K562 (cell line): ENCODE data around the gene ZNF485. TPM values are rescaled to one million over a fixed set of nuclear protein-coding genes. Genes with fewer than 3 reads are reported as not detected.

Experiments used
- ATAC-seq: fragments of 200-7000 bp; cut with Tn5 transposase; 3 replicates; pipeline ENCODE4 v1.9.1; 2020; ENCODE audit warnings: moderate library complexity
- Bru-seq: library from RNA; stranded (reverse); fragments of 400-500 nt; gene quantifications from one replicate; lab custom pipeline; 2021; lab: Mats Ljungman, UMichigan
- BruChase-seq, 2 experiments: library from RNA; stranded (reverse); fragments of 400-500 nt; gene quantifications; one replicate each; lab custom pipeline; 2021; lab: Mats Ljungman, UMichigan
- BruUV-seq: library from RNA; stranded (reverse); fragments of 400-500 nt; replicated peaks from 2 replicates; lab custom pipeline; 2021; lab: Mats Ljungman, UMichigan
- CTCF ChIA-PET: fragments of 300-600 bp; formaldehyde crosslinking; extraction: SDS; loops from one replicate; lab custom pipeline; 2021; ENCODE audit warnings: low intra/inter-chr PET ratio; lab: Yijun Ruan, JAX
- POLR2A ChIA-PET: fragments of 300-600, 350-650 bp; sonication (Branson Sonifier 250); formaldehyde crosslinking; extraction: SDS; loops from one replicate; lab custom pipeline; 2021; ENCODE audit warnings: antibody characterized with exemption, inconsistent platforms; lab: Yijun Ruan, JAX
- DNase-seq, 4 experiments: peaks; one replicate each; pipeline versions ENCODE4 v3.0.0 to v3.0.0-alpha.2; 2011 to 2018; ENCODE audit warnings: low spot score in 3 of 4, mixed read lengths in 3 of 4; ENCODE audit errors: extremely low read depth in 1 of 4
- FAIRE-seq: peaks from 2 replicates; lab custom pipeline; 2011; peaks lifted over from hg19 to GRCh38; lab: Jason Lieb, UNC
- H2AFZ ChIP-seq: 2 replicates; pipeline ENCODE4 v1.6.0; 2011; ENCODE audit warnings: low read depth, low read length, control low read depth, inconsistent platforms
- H3K27ac ChIP-seq: fragments of 200-600 bp; 3 replicates; pipeline ENCODE4 v1.8.0; 2011; ENCODE audit warnings: low read depth, mild to moderate bottlenecking, control low read depth, inconsistent platforms, low read length, moderate library complexity, mixed read lengths; ENCODE audit errors: extremely low read depth
- H3K27me3 ChIP-seq, 2 experiments: fragments of 300-600 bp in 1 of 2; 2 replicates in 1 of 2; 3 replicates in 1 of 2; pipeline versions ENCODE4 v1.6.0 to v1.8.0; 2011; ENCODE audit warnings: inconsistent platforms in 2 of 2, low read length in 2 of 2, mild to moderate bottlenecking in 1 of 2, mixed read lengths in 1 of 2, moderate library complexity in 1 of 2; ENCODE audit not compliant: control insufficient read depth in 2 of 2, insufficient read depth in 2 of 2
- H3K36me3 ChIP-seq: fragments of 300-600 bp; 3 replicates; pipeline ENCODE4 v1.8.0; 2011; ENCODE audit warnings: mild to moderate bottlenecking, low read length, inconsistent platforms; ENCODE audit not compliant: control insufficient read depth, insufficient read depth
- H3K4me1 ChIP-seq, 2 experiments: fragments of 200-600 bp in 1 of 2; replicated peaks in 1 of 2; 2 replicates in 1 of 2; 3 replicates in 1 of 2; pipeline versions ENCODE4 v1.5.1 to v1.8.0; 2011; ENCODE audit warnings: inconsistent platforms in 2 of 2, low read length in 2 of 2, mild to moderate bottlenecking in 1 of 2, mixed read lengths in 1 of 2, moderate library complexity in 1 of 2; ENCODE audit not compliant: control insufficient read depth in 2 of 2, insufficient read depth in 2 of 2
- H3K4me2 ChIP-seq: 2 replicates; pipeline ENCODE4 v1.6.1; 2011; ENCODE audit warnings: low read length, control low read depth, inconsistent platforms, mixed read lengths; ENCODE audit not compliant: insufficient read depth
- H3K4me3 ChIP-seq: fragments of 200-600 bp; sonication (generic), shearing (Covaris generic); 2 replicates; pipeline ENCODE4 v1.5.1; 2016; ENCODE audit warnings: control low read depth, inconsistent platforms
- H3K79me2 ChIP-seq: fragments of 200-600 bp; 3 replicates; pipeline ENCODE4 v1.8.0; 2011; ENCODE audit warnings: low read length, inconsistent platforms; ENCODE audit not compliant: control insufficient read depth, insufficient read depth
- H3K9ac ChIP-seq, 2 experiments: 2 replicates each; pipeline versions ENCODE4 v1.6.0 to v1.6.1; 2011; ENCODE audit warnings: low read depth in 2 of 2, low read length in 2 of 2, control low read depth in 1 of 2, inconsistent platforms in 1 of 2, mild to moderate bottlenecking in 1 of 2, mixed read lengths in 1 of 2; ENCODE audit not compliant: insufficient read depth in 1 of 2
- H3K9me1 ChIP-seq: one replicate; pipeline ENCODE4 v1.6.0; 2011; ENCODE audit warnings: inconsistent platforms, mild to moderate bottlenecking, low read length, moderate library complexity; ENCODE audit not compliant: control insufficient read depth, insufficient read depth
- H3K9me3 ChIP-seq: replicated peaks from 2 replicates; pipeline ENCODE4 v1.5.1; 2011; ENCODE audit warnings: low read depth, low read length, inconsistent platforms; ENCODE audit not compliant: control insufficient read depth, insufficient read depth
- H4K20me1 ChIP-seq: replicated peaks from 2 replicates; pipeline ENCODE4 v1.6.1; 2011; ENCODE audit warnings: low read length, inconsistent platforms, mixed read lengths; ENCODE audit not compliant: control insufficient read depth, insufficient read depth
- E2F3 ChIP-seq: fragments of 250-450 bp; sonication (Bioruptor Pico); IDR thresholded peaks from 2 replicates; pipeline ENCODE4 v1.4.0; 2020; ENCODE audit warnings: mild to moderate bottlenecking
- EZH2 ChIP-seq: IDR thresholded peaks from 2 replicates; pipeline ENCODE4 v1.6.1; 2012; ENCODE audit warnings: low read depth, mild to moderate bottlenecking, inconsistent platforms, low read length, borderline replicate concordance
- IRF2 ChIP-seq: sonication (generic); formaldehyde crosslinking; IDR thresholded peaks from 2 replicates; pipeline ENCODE4 v1.8.1; 2022; ENCODE audit warnings: mild to moderate bottlenecking, missing genetic modification reagents
- MCM2 ChIP-seq: fragments of 450-650 bp; IDR thresholded peaks from 2 replicates; pipeline ENCODE4 v1.6.1; 2017; ENCODE audit warnings: low read depth, mild to moderate bottlenecking
- MYNN ChIP-seq, 2 experiments: sonication (generic); formaldehyde crosslinking in 1 of 2; IDR thresholded peaks; 2 replicates each; pipeline versions ENCODE4 v1.5.0 to v1.6.1; 2016 to 2020; ENCODE audit warnings: antibody characterized with exemption in 1 of 2, missing genetic modification reagents in 1 of 2
- POLR2G ChIP-seq: fragments of 200-400 bp; formaldehyde crosslinking; IDR thresholded peaks from 2 replicates; pipeline ENCODE4 v1.6.1; 2017; ENCODE audit warnings: low read depth, mild to moderate bottlenecking, antibody characterized with exemption, low read length, moderate library complexity
- ZKSCAN3 ChIP-seq: fragments of 250-450 bp; sonication (Bioruptor Pico); IDR thresholded peaks from 2 replicates; pipeline ENCODE4 v1.4.0; 2020
- WGBS: fragments of 100-300 bp; shearing (Covaris generic); methylation state at CpG from one replicate; pipeline ENCODE4 v1.1.6; 2016; ENCODE audit warnings: low coverage, mixed read lengths; ENCODE audit not compliant: insufficient coverage; ENCODE audit errors: missing lambda C conversion rate; 5-methylcytosine and 5-hydroxymethylcytosine counted together
- in situ Hi-C: fragments of 300-500 bp; cut with MboI; formaldehyde crosslinking; loops from 4 replicates; pipeline ENCODE4 v1.15.0; 2018; ENCODE audit warnings: inconsistent platforms, mixed read lengths
- intact Hi-C: fragments of 100-400 bp; cut with micrococcal nuclease; formaldehyde crosslinking; loops from 2 replicates; pipeline ENCODE4 v1.14.2; 2022
- long read RNA-seq, 3 experiments: library from polyadenylated mRNA in 2 of 3; library from RNA in 1 of 3; unstranded in 2 of 3; stranded (forward) in 1 of 3; transcript quantifications; one replicate each; pipeline ENCODE4 v2.0.0, GENCODE V29; 2019 to 2022
- polyA minus RNA-seq, 3 experiments: library from RNA; depleted of rRNA, polyadenylated mRNA; stranded (reverse); fragments of >200 nt; gene quantifications; 2 replicates each; pipeline ENCODE4 v1.2.3, GENCODE V29; 2011
- polyA plus RNA-seq, 8 experiments: library from polyadenylated mRNA; depleted of rRNA in 4 of 8; stranded (reverse) in 5 of 8; unstranded in 3 of 8; fragments of >200 nt; fragmentation: Nextera tagmentation in 2 of 8; fragmentation: Illumina TruSeq in 1 of 8; extraction: Ambion mirVana in 2 of 8; extraction: Trizol in 1 of 8; gene quantifications; 2 replicates each; pipeline versions ENCODE4 v1.2.1 to v1.2.3, GENCODE V29; 2011 to 2014; ENCODE audit warnings: inconsistent platforms in 1 of 8, missing spikeins in 1 of 8
- total RNA-seq, 7 experiments: library from RNA; depleted of rRNA in 6 of 7; stranded (reverse); fragments of >200 nt in 6 of 7; fragmentation: Illumina TruSeq in 2 of 7; extraction: Trizol in 2 of 7; gene quantifications; 2 replicates each; pipeline versions ENCODE4 v1.2.1 to v1.2.3, GENCODE V29; 2011 to 2021; ENCODE audit warnings: low replicate concordance in 1 of 7
- TF ChIP-seq, protein P1 (sequence below): fragments of 250-450 bp; sonication (Bioruptor Pico); IDR thresholded peaks from 2 replicates; pipeline ENCODE4 v1.8.0; 2021; ENCODE audit warnings: moderate library complexity, mild to moderate bottlenecking, inconsistent platforms
- TF ChIP-seq, protein P2 (sequence below): sonication (generic); formaldehyde crosslinking; IDR thresholded peaks from 2 replicates; pipeline ENCODE4 v1.8.1; 2023; ENCODE audit warnings: mild to moderate bottlenecking, missing genetic modification reagents

Gene ZNF485
- total RNA-seq (2011; cell fraction: chromatin; rRNA removed; ENCODE audit: low replicate concordance) = 23.8 and 33.5 TPM in 2 replicates
- total RNA-seq (2011; cell fraction: nucleolus; rRNA removed) = 23.3 and 26.0 TPM in 2 replicates
- total RNA-seq (2011; cell fraction: nucleoplasm; rRNA removed) = 24.9 and 40.3 TPM in 2 replicates
- total RNA-seq (2014; rRNA removed) (7.2 and 8.0 TPM in 2 replicates), total RNA-seq (2014; rRNA removed; fragmentation: Illumina TruSeq; extraction: Trizol) (18.0 and 18.7 TPM in 2 replicates), total RNA-seq (2015; rRNA removed; fragmentation: Illumina TruSeq; extraction: Trizol) (14.9 and 16.2 TPM in 2 replicates), total RNA-seq (2021) (11.9 and 12.1 TPM in 2 replicates), polyA plus RNA-seq (2011; rRNA removed) (9.7 and 11.5 TPM in 2 replicates), polyA plus RNA-seq (2014; fragmentation: Illumina TruSeq; extraction: Trizol) (10.8 and 13.2 TPM in 2 replicates), polyA plus RNA-seq (2014; fragmentation: Nextera tagmentation; extraction: Ambion mirVana) (10 to 100 TPM; 11.1 to 13.8 TPM), polyA plus RNA-seq (2014; rRNA removed) (9.7 and 12.4 TPM in 2 replicates), polyA minus RNA-seq (2011; rRNA and poly(A)+ RNA removed) (19.5 and 22.9 TPM in 2 replicates), Bru-seq, nascent RNA (percentile 92 among the genes with signal in this experiment), BruChase-seq, experiment 1, labeled RNA remaining after a 2-hour chase (percentile 81 among the genes with signal in this experiment), BruChase-seq, experiment 2, labeled RNA remaining after a 6-hour chase (percentile 73 among the genes with signal in this experiment)
- 9.1 and 10.2 TPM in 2 replicates for polyA plus RNA-seq (2011; cell fraction: cytosol; rRNA removed)
- polyA plus RNA-seq (2011; cell fraction: nucleus; rRNA removed) = 12.2 and 13.1 TPM in 2 replicates
- polyA plus RNA-seq (2012) = 3.5 and 6.1 TPM in 2 replicates
- polyA minus RNA-seq (2011; cell fraction: cytosol; rRNA and poly(A)+ RNA removed) = 6.6 and 10.7 TPM in 2 replicates
- polyA minus RNA-seq (2011; cell fraction: nucleus; rRNA and poly(A)+ RNA removed) = 14.9 and 26.8 TPM in 2 replicates
- long read RNA-seq, experiment 1, transcript ZNF485-201 (5 exons, 2,054 nt) = major isoform, 30 of 59 reads
- long read RNA-seq, experiment 1, partial matches to known transcripts = 5 of 59 reads
- long read RNA-seq, experiment 1, other reads (novel, unspliced or antisense) = 23 of 59 reads
- long read RNA-seq, experiment 2, partial matches to known transcripts = 1 of 10 reads
- long read RNA-seq, experiment 2, other reads (novel, unspliced or antisense) = 5 of 10 reads
- long read RNA-seq, experiment 3, transcript ZNF485-201 (5 exons, 2,054 nt) = major isoform, 14 of 19 reads
- long read RNA-seq, experiment 3, partial matches to known transcripts = 0 of 19 reads
- long read RNA-seq, experiment 3, other reads (novel, unspliced or antisense) = 5 of 19 reads

DNA sequence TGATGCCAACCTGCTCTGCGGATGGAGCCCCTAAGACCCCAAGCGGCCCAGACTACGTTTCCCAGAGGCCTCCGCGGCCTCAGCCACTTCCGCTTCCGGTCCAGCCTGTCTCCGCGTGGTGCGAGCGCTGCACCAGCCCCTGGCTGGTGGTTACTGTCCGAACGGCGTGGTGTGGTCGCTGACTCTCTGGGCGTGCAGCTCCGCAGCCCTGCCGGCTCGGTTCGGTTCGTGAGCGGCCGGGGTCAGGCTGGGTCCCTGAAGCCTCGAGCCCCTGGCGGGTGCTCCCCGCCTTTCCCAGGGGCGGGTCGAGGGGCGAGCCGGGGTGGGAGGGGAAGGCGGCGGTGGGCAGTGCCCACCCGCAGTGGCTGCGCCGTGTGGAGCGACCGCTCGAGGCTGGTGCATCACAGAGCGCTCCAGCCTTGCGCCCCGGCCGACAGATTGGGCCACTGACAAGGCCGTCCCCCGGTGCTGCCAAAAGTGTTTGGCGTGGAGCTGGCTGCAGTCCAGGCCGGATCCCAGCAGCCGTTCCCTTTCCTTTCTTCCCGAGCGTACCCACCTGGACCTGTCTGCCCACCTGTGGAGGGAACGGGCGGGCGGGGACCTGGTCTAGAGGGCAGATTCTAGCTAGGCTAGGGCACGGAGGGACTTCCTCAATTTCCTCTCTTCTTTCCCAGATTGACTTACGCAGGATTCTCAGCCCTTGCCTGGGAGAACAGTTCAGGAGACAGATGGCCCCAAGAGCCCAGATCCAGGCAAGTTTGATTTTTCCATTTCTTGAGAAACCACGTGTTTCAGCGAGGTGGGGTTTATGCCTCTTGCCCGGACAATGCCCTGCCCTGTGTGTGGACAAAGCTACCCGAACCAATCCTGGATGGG is at the start of gene ZNF485:
Gene ZNF485 (plus strand): TSS at position 116 of the 876 bp plus-strand sequence. CDS start 613 bp downstream, at position 729.
- Histone ChIP-seq H3K4me2 (peak within 1 kb of the TSS; percentile 94), H4K20me1 (no peaks in the 10 kb centered on the region), H3K79me2 (peaks cover 12% of the 10 kb centered on the region), H3K9me3 (peaks cover 4% of the 10 kb centered on the region; the same call in 1 of the 2 replicates), H3K27ac (peak within 1 kb of the TSS; percentile 75), H3K4me1 (peaks cover 0 to 12% of the 10 kb centered on the region in 2 experiments; a peak in 3 of 5 replicates), H2AFZ (peak within 1 kb of the TSS; percentile 88), H3K27me3 (peaks cover 4 to 11% of the 10 kb centered on the region in 2 experiments; a peak in 4 of 5 replicates), H3K9me1 (no peaks in the 10 kb centered on the region), H3K4me3 (peak within 1 kb of the TSS; percentile 75), H3K9ac (peak within 1 kb of the TSS; percentile 72 to 94), H3K36me3 (peaks cover 38% of the 10 kb centered on the region)
- peak; percentile 99 for ATAC-seq
- intact Hi-C loops = no loop called here
- WGBS = 2% methylated on average over 50 of the region's 58 CpGs
- POLR2A ChIA-PET = interaction anchor here (1.1 to 3.0 kb wide), 3 partner anchors 9 to 13 kb away, joined by 3 to 12 read pairs (median 4); no protein-coding TSS in a partner anchor
- BruUV-seq = no TSS peak
- peak; percentile 89 to 91 (median 90) for DNase-seq
- peak; percentile 94 for FAIRE-seq
- in situ Hi-C loops = no loop called here
- CTCF ChIA-PET = interaction anchor here (0.6 kb wide), 1 partner anchor 304 kb away, joined by 3 read pairs; no protein-coding TSS in a partner anchor
- TF ChIP-seq E2F3 (CRISPR knock-in tag) (0 out of 2 replicates have a peak, but pooled peaks have one; percentile 28), ZKSCAN3 (CRISPR knock-in tag) (no peak), MYNN (IDR thresholded peaks at IDR 0.05) (no peak), MYNN (CRISPR knock-in tag; IDR thresholded peaks at IDR 0.05) (no peak), IRF2 (CRISPR knock-in tag) (no peak), POLR2G (peak; percentile 96), EZH2 (no peak), MCM2 (no peak)
- TF ChIP-seq, protein P1, sequence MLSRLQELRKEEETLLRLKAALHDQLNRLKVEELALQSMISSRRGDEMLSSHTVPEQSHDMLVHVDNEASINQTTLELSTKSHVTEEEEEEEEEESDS (CRISPR knock-in tag) = no peak
- TF ChIP-seq, protein P2, sequence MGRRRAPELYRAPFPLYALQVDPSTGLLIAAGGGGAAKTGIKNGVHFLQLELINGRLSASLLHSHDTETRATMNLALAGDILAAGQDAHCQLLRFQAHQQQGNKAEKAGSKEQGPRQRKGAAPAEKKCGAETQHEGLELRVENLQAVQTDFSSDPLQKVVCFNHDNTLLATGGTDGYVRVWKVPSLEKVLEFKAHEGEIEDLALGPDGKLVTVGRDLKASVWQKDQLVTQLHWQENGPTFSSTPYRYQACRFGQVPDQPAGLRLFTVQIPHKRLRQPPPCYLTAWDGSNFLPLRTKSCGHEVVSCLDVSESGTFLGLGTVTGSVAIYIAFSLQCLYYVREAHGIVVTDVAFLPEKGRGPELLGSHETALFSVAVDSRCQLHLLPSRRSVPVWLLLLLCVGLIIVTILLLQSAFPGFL = no peak
